Gastroesophageal sphincter (tissue), 3 donors: ENCODE data around the gene CFAP210.

Experiments used
- EP300 ChIP-seq: sonication (generic); formaldehyde crosslinking; IDR thresholded peaks from one replicate; pipeline ENCODE4 v1.6.1; 2017; ENCODE audit warnings: antibody characterized with exemption, mild to moderate bottlenecking
- POLR2A ChIP-seq, 2 donors: fragments of 450-650 bp; IDR thresholded peaks; one replicate each; pipeline ENCODE4 v1.6.1; 2017; ENCODE audit warnings: antibody characterized with exemption in 2 of 2, mild to moderate bottlenecking in 2 of 2, moderate library complexity in 1 of 2
- POLR2AphosphoS5 ChIP-seq: sonication (generic); formaldehyde crosslinking; IDR thresholded peaks from one replicate; pipeline ENCODE4 v1.6.1; 2017; ENCODE audit warnings: antibody characterized with exemption
- TF ChIP-seq, protein P1 (sequence below), 4 experiments: fragments of 200-600 bp in 2 of 4; fragments of 450-650 bp in 2 of 4; sonication (generic) in 1 of 4; IDR thresholded peaks; one replicate each; pipeline ENCODE4 v1.5.1; 2017 to 2019; ENCODE audit warnings: antibody characterized with exemption in 4 of 4, mild to moderate bottlenecking in 2 of 4, moderate library complexity in 2 of 4

- TF ChIP-seq, protein P1, sequence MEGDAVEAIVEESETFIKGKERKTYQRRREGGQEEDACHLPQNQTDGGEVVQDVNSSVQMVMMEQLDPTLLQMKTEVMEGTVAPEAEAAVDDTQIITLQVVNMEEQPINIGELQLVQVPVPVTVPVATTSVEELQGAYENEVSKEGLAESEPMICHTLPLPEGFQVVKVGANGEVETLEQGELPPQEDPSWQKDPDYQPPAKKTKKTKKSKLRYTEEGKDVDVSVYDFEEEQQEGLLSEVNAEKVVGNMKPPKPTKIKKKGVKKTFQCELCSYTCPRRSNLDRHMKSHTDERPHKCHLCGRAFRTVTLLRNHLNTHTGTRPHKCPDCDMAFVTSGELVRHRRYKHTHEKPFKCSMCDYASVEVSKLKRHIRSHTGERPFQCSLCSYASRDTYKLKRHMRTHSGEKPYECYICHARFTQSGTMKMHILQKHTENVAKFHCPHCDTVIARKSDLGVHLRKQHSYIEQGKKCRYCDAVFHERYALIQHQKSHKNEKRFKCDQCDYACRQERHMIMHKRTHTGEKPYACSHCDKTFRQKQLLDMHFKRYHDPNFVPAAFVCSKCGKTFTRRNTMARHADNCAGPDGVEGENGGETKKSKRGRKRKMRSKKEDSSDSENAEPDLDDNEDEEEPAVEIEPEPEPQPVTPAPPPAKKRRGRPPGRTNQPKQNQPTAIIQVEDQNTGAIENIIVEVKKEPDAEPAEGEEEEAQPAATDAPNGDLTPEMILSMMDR (IDR thresholded peaks at IDR 0.05): no peak
- TF ChIP-seq EP300: no peak
- TF ChIP-seq POLR2AphosphoS5: no peak
- TF ChIP-seq POLR2A (IDR thresholded peaks at IDR 0.05): no peak
Measured at GRCh38 chr2:169743549-169743948, 49.3 kb upstream of the CFAP210 start.
